SJCRH30 (cell line): ENCODE results near the gene EFNB1. TPM values are rescaled to one million over a fixed set of nuclear protein-coding genes. Genes with fewer than 3 reads are reported as not detected.

Experiments
- DNase-seq, 2 experiments: peaks; one replicate each; pipeline ENCODE4 v3.0.0-alpha.2; 2015 to 2020
- H3K27ac ChIP-seq: fragments of 250-450 bp; sonication (Bioruptor Pico); 2 replicates; pipeline ENCODE4 v1.5.1; 2020; ENCODE audit warnings: mild to moderate bottlenecking, moderate library complexity
- H3K27me3 ChIP-seq: fragments of 250-450 bp; sonication (Bioruptor Pico); 2 replicates; pipeline ENCODE4 v1.5.1; 2020; ENCODE audit warnings: mild to moderate bottlenecking, moderate library complexity
- H3K36me3 ChIP-seq: fragments of 250-450 bp; sonication (Bioruptor Pico); 2 replicates; pipeline ENCODE4 v1.5.1; 2020; ENCODE audit warnings: mild to moderate bottlenecking, moderate library complexity
- H3K4me1 ChIP-seq: fragments of 250-450 bp; sonication (Bioruptor Pico); 2 replicates; pipeline ENCODE4 v1.5.1; 2020; ENCODE audit warnings: mild to moderate bottlenecking, moderate library complexity
- H3K4me3 ChIP-seq: fragments of 250-450 bp; sonication (Bioruptor Pico); 2 replicates; pipeline ENCODE4 v1.5.1; 2020; ENCODE audit warnings: mild to moderate bottlenecking, moderate library complexity
- H3K9me3 ChIP-seq: fragments of 250-450 bp; sonication (Bioruptor Pico); replicated peaks from 2 replicates; pipeline ENCODE4 v1.5.1; 2020; ENCODE audit warnings: mild to moderate bottlenecking, moderate library complexity
- total RNA-seq: library from RNA; depleted of rRNA; stranded (reverse); fragments of >200 nt; shearing (Covaris generic); gene quantifications from 2 replicates; pipeline ENCODE4 v1.2.3, GENCODE V29; 2014

Gene EFNB1
- total RNA-seq, 1 experiment from 2014 or later, result 11.4 TPM

DNA sequence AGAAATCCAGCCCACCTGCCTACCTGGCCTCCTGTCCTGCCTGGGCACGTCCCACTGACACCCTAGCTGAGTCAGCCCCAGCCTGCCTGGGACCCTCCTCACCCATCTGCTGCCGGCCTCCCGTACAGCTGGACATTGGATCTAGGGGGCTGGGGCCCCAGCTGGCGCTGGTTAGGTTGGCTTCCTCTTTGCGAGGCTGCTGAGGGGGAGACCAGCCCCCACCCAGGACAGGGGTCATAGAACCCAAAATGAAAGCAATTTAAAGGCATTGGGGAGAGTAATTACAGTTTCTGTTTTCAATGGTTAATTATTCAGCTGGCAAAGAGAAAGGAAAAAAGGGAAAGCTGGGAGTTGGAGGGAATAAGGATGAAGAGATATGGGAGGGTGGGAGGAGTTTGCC is 15.8 kb downstream of the EFNB1 start:
- no peaks in the 10 kb centered on the region for H3K4me1 ChIP-seq
- no peak overlapping the region for H3K27ac ChIP-seq
- no peak overlapping the region for H3K4me3 ChIP-seq
- no peaks in the 10 kb centered on the region for H3K27me3 ChIP-seq
- no peak for DNase-seq
- no peaks in the 10 kb centered on the region for H3K36me3 ChIP-seq
- no peaks in the 10 kb centered on the region for H3K9me3 ChIP-seq

DNA sequence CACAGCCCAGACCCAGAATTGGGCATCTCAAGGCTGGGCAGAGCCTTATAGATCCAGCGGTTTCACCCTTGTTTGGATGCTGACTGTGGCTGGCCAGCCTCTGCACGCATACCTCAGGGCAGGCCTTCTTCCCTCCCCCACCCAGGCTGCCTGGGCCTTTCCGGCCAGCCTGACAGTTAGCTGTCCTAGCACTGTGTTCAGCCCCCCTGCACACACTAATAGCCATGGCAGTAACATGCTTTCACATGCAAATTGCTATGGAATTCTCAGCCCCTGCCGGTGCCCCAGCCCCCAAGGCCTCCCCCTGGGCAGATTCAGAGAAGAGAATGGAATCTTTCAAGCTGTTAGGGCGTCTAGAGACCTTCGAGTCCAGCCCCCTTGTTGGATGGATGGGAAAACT is 17.7 kb downstream of the EFNB1 start:
- no peak for DNase-seq

DNA sequence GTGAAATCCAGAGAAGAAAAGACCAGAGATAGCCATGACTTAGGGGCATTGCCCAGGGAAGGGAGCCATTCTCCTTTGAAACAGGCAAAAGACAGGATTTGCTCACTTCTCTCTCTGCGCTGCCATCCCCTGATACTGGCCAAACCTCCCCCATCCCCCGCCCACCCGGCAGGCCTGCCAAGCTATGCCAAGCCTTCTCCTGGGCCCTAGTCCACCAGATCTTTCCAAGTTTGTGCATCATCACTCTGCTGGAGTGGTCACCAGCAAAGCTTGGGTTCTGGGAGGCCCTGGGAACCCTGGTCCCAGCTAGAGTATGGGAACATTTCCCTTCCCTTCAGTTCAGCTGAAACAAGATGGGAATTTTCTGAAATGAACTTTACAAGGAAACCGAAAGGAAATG is 18.4 kb downstream of the EFNB1 start:
- Histone ChIP-seq H3K27ac (no peak overlapping the region), H3K36me3 (no peaks in the 10 kb centered on the region), H3K4me1 (no peaks in the 10 kb centered on the region), H3K4me3 (no peak overlapping the region), H3K9me3 (no peaks in the 10 kb centered on the region), H3K27me3 (no peaks in the 10 kb centered on the region)
- no peak for DNase-seq

More for the DNA sequence above, 17.7 kb downstream of the EFNB1 start:
- Histone ChIP-seq H3K4me3 (no peak overlapping the region), H3K27me3 (no peaks in the 10 kb centered on the region), H3K9me3 (no peaks in the 10 kb centered on the region), H3K4me1 (no peaks in the 10 kb centered on the region), H3K36me3 (no peaks in the 10 kb centered on the region), H3K27ac (no peak overlapping the region)

DNA sequence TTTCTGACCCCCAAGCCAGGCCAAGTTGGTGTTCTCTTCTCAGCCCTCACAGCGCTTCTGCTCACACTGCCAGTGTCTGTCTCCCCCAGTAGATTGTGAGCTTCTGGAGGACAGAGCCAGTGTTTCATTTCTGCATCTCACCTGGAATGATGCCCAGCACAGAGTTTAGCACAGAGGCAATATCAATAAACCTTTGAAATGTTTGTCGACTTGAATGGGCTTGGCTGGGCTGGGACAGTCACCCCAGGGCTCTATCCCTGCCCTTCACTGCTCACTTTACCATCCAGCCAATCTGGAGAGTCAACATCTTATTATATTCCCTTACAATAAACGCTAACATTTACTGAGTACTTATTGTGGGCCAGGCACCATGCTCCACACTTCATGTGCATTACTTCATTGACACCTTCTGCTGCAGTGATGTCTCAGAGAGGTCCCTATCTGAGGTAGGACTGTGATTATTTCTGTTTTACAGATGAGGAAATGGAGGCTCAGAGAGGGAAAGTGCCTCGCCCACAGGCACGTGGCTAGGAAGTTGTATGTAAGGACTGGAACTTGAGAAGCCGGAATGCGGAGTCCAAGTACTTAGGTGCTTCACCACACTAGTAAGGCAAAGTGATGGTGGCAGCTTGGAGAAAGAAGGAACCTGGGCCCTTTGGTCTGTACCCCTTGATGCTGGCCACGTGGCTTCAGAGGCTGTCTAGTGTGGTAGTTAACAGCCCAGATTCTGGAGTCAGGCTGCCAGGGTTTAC is 19.5 kb downstream of the EFNB1 start:
- H3K27ac ChIP-seq, result no peak overlapping the region
- H3K27me3 ChIP-seq, result no peaks in the 10 kb centered on the region
- no peak for DNase-seq
- H3K9me3 ChIP-seq, result no peaks in the 10 kb centered on the region
- H3K4me3 ChIP-seq, result no peak overlapping the region
- no peaks in the 10 kb centered on the region for H3K4me1 ChIP-seq
- H3K36me3 ChIP-seq, result no peaks in the 10 kb centered on the region

DNA sequence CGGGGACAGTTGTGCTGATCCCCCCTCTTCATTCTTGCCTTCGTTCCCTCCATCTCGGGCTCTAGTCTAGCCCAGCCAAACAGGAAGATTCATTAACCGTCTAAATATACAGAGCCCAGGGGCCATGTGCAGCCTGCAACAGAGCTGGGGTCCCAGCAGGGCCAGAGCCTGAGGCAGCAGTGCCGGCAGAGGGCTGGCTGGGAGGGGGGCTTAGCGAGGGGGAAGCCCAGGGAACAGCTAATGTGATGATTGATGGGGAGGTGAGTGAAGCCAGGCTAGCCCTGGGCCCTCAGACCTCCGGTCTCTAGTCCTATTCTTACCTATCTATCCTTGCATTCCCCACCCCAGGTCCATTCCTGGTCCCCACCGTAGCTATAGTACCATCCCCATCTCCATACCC is 22.3 kb downstream of the EFNB1 start:
- no peaks in the 10 kb centered on the region for H3K36me3 ChIP-seq
- no peak overlapping the region for H3K4me3 ChIP-seq

DNA sequence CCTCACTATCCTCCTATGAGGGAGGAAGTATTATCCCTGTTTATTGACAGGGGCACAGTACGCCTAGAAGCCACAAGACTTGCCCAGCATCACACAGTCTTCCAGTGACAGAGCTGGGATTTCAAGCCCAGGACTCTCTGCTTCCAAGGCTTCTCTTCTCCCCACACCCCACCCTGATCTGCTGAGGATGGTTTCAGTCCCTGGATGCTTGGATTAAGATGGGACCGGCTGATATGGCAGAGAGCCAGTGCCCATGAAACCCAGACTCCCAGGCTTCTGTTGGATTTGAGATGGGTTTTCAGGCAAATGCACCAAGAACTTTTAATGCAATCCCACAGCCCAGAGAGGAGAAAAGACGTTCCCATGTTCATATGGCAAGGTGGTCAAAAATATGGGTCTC is 23.2 kb downstream of the EFNB1 start:
- no peaks in the 10 kb centered on the region for H3K36me3 ChIP-seq
- H3K4me3 ChIP-seq, result no peak overlapping the region
- no peak overlapping the region for H3K27ac ChIP-seq
- H3K27me3 ChIP-seq, result no peaks in the 10 kb centered on the region
- no peaks in the 10 kb centered on the region for H3K9me3 ChIP-seq
- no peaks in the 10 kb centered on the region for H3K4me1 ChIP-seq
- no peak for DNase-seq

More for the DNA sequence above, 22.3 kb downstream of the EFNB1 start:
- DNase-seq, result no peak
- Histone ChIP-seq H3K9me3 (no peaks in the 10 kb centered on the region), H3K4me1 (no peaks in the 10 kb centered on the region), H3K27ac (no peak overlapping the region), H3K27me3 (no peaks in the 10 kb centered on the region)

DNA sequence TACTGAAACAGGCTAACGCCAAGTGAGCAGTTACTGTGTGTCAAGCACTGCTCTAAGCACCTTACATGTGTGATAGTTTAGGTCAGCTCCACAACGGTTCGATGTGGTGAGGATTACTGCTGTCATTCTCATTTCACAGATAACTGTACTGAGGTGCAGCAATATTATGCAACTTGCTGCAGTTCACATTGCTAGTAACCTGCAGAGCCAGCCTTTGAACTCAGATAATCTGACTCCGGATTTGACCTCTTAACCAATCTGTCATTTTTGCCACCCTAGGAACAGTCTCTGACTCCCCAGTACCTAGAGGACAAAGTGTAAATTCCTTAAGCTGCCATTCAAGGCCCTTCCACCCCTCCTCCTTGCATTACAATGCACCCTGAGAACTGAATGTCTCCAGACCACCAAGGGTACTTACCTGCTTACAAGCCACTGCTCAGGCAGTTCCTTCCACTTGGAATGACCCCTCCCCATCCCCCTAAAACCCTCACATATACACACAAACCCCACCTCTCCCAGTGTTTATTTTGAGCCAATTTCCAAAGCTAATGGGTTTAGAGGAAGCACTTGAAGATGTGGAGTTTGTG is 24.9 kb downstream of the EFNB1 start:
- no peak overlapping the region for H3K4me3 ChIP-seq
- no peak for DNase-seq
- no peak overlapping the region for H3K27ac ChIP-seq
- no peaks in the 10 kb centered on the region for H3K36me3 ChIP-seq
- no peaks in the 10 kb centered on the region for H3K27me3 ChIP-seq
- no peaks in the 10 kb centered on the region for H3K9me3 ChIP-seq
- H3K4me1 ChIP-seq, result no peaks in the 10 kb centered on the region

DNA sequence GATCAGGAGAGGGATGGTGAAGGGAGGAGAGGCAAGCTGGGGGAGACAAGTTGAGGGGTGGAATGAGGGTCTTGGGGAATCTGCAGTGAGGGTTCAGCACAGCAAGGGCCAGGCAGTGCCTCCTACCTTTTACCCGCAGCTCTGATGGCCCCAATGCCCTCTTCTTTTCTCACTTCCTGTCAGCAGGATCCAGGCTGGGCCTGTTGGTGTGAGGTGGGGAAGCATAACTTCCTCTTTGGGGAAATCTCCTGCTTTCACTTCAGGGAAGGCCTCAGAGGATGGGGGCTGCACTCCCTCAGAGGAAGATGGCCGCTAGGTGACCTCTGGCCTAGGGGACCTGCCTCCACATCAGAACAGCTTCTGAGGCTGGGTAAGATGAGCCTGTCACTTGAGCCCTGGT is 36.5 kb downstream of the EFNB1 start:
- H3K4me1 ChIP-seq, result no peaks in the 10 kb centered on the region
- no peak overlapping the region for H3K4me3 ChIP-seq
- H3K36me3 ChIP-seq, result no peaks in the 10 kb centered on the region
- H3K27ac ChIP-seq, result no peak overlapping the region
- no peaks in the 10 kb centered on the region for H3K9me3 ChIP-seq
- no peaks in the 10 kb centered on the region for H3K27me3 ChIP-seq
- DNase-seq, result no peak

DNA sequence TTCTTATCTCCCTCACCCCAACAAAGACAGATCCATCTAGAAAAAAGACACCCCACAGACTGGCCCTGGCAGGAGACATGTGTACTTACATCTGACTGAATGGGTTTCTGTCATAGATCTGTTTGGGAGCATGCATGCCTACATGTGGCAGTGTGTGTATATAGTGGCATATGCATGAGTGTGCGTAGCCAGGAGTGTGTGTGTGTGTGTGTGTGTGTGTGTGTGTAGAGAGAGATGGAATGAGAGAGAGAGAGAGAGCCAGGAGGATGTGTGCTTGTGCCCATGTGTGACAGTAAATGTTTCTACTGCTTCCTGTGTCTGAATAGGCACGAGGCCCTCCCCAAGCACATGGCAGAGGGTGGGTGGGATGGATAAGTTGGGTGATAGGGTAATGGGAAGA is 37.1 kb downstream of the EFNB1 start:
- no peak overlapping the region for H3K27ac ChIP-seq
- no peak for DNase-seq
- no peaks in the 10 kb centered on the region for H3K27me3 ChIP-seq
- H3K36me3 ChIP-seq, result no peaks in the 10 kb centered on the region
- no peaks in the 10 kb centered on the region for H3K9me3 ChIP-seq
- H3K4me1 ChIP-seq, result no peaks in the 10 kb centered on the region
- no peak overlapping the region for H3K4me3 ChIP-seq

DNA sequence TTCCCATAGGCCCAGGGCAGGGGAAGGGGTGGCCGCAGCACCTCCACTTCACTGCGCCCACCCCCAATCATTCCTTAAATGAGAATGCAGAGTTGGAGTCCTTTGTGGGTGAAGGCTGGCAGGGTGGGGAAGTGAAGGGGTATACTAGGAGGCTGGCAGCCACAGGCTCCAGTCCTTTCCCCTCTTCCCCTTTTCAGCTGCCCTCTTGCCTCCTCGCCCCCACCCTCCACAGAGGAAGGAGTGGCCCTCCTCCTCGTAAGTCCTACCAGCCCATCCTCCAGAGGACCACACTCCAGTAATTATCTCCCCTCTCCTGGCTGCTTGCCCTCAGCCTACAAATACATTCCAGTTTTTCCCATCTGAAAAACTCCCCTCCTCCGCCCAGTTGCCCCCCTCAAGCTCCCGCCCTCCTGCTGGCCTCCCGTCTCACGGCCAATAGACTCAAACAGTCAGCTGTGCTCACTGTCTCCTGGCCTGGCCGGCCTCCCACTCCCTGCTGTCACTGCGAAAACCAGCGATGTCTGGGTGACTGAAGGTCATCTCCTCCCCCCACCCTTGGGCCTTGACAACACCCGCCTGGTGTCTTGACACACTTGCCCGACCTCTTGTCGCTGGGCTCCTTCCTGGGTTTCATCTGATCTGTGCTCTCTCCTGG is 38.8 kb downstream of the EFNB1 start:
- Histone ChIP-seq H3K9me3 (no peaks in the 10 kb centered on the region), H3K4me3 (no peak overlapping the region), H3K4me1 (no peaks in the 10 kb centered on the region), H3K27me3 (no peaks in the 10 kb centered on the region), H3K36me3 (no peaks in the 10 kb centered on the region), H3K27ac (no peak overlapping the region)
- peak in 1 of 2 experiments; percentile 2 for DNase-seq

DNA sequence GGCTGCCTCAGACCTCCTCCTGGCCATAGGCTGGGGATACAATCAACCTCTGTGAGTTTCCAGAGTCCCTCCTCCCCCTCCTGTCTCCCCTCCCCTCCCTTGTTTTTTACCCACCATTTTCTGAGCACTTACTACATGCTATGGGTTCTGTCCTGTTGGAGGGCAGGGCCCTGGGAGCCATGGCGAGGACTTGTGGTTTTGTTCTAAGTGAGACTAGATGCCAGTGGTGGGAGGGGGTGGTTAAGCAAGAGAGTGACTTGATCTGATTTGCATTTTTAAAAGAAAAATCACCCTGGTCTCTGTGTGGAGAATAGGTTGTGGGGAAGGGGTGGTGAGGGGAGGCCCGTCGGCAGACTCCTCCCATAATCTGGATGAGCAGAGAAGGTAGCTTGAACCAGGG is 39.5 kb downstream of the EFNB1 start:
- DNase-seq, result no peak
- H3K36me3 ChIP-seq, result no peaks in the 10 kb centered on the region
- H3K4me3 ChIP-seq, result no peak overlapping the region
- no peaks in the 10 kb centered on the region for H3K27me3 ChIP-seq
- no peak overlapping the region for H3K27ac ChIP-seq
- no peaks in the 10 kb centered on the region for H3K4me1 ChIP-seq
- H3K9me3 ChIP-seq, result no peaks in the 10 kb centered on the region

DNA sequence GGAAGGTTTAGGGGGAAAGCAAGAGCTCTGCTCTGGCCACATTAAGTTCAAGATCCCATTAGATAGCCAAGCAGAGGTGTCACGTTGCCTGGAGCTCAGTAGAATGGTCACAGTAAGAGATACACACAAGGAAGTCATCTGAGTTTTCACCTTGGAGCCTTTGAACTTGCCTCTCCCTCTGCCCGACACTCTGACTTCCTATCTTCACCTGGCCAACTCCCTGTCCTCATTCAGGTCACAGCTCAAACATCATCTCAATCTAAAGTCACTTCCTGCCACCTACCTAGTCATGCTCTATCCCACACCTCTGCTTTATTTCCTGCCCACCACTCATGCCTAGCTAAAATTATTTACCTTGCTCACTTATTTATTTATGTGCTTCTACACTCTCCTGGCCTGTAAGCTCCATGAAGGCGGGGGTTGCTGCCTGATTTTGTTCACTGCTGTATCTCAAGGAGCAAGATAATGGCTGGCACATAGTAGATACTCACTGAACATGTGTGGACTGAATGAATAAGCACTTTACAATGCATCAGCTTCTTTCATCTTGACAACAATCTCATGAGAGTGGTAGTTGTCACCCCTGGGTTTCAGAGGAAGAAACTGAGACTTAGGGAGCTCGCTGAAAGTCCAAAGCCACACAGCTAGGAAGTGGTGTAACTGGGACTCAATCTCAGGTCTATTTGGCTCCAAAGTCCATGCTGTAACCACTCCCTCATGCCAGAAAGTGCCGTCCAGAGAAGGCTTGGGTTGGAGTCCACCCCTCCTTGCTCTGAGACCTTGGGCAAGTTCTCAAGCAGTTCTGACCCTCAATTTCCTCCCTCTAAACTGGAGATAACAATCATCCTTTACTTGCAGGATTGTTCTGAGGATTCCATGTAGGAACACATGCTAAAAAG is 40.3 kb downstream of the EFNB1 start:
- Histone ChIP-seq H3K27ac (no peak overlapping the region), H3K36me3 (no peaks in the 10 kb centered on the region), H3K4me3 (no peak overlapping the region), H3K4me1 (no peaks in the 10 kb centered on the region), H3K9me3 (no peaks in the 10 kb centered on the region), H3K27me3 (no peaks in the 10 kb centered on the region)
- no peak for DNase-seq

DNA sequence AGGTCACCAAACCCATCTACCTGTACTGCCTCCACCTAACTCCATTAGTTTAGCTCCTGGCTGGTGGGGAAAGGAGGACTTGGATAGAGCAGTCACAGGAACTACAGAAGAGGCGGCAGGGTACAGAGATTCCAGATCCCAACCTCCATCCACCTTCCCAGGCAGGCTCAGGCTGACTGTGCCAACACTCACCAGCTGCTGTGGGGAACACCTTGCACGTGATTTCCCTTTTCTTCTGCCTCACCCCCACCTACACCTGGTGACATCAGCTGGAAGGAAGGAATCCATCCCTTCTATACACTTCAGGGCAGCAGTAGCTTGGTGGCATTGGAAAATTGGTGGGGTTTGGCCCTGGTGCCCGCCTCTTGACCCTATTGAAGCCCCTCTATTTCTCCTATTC is 41.5 kb downstream of the EFNB1 start:
- Histone ChIP-seq H3K27me3 (no peaks in the 10 kb centered on the region), H3K27ac (no peak overlapping the region), H3K4me3 (no peak overlapping the region), H3K36me3 (no peaks in the 10 kb centered on the region), H3K9me3 (no peaks in the 10 kb centered on the region), H3K4me1 (no peaks in the 10 kb centered on the region)
- no peak for DNase-seq

DNA sequence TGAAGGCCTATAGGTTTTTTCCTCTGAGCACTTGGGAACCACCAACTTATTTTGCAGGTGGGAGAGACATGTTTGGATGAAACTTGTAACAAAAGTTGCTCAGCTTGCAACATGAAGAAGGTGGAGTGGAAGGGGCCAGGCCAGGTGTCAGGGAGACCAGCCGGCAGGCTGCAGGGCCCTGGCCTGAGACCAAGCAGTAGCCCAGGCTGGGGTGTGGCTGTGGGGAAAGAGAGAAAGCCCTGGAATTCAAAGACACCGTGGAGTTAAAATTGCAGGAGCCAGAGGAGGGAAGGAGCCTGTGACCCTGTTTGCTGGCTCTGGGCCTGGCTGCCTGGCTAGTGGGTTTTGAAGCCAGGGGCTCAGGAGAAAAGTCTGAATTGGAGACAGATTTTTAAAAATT is 43.4 kb downstream of the EFNB1 start:
- no peaks in the 10 kb centered on the region for H3K9me3 ChIP-seq
- peaks cover 3% of the 10 kb centered on the region; the same call in 1 of the 2 replicates for H3K27me3 ChIP-seq
- H3K4me1 ChIP-seq, result no peaks in the 10 kb centered on the region
- H3K4me3 ChIP-seq, result no peak overlapping the region
- H3K27ac ChIP-seq, result no peak overlapping the region
- H3K36me3 ChIP-seq, result no peaks in the 10 kb centered on the region
- no peak for DNase-seq

DNA sequence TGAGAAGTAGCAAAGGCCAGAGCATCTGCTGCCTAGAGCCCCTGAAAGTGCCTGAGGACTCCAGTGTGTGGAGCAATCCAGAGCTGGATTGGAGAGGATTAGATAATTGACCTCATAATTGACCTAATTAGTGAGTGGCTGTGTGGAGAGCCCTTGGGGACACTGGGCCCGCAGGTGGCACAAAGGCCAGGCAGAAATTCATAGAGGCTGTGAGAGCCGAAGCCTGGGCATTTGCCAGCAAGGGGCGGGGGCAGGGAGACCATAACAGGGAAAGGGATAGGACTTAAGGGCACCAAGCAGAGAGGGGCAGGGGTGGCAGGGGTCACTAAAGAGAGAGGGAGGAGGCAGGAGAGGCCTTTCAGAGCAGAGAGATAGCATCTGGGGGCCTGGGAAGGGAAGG is 45.3 kb downstream of the EFNB1 start:
- no peaks in the 10 kb centered on the region for H3K9me3 ChIP-seq
- H3K27me3 ChIP-seq, result peaks cover 16% of the 10 kb centered on the region
- no peak overlapping the region for H3K4me3 ChIP-seq
- DNase-seq, result no peak
- no peak overlapping the region for H3K27ac ChIP-seq
- H3K36me3 ChIP-seq, result no peaks in the 10 kb centered on the region
- no peaks in the 10 kb centered on the region for H3K4me1 ChIP-seq
